GM13976 (cell line): ENCODE data around the gene KIF14.
A peak's percentile ranks its signal among the peaks of the same experiment; 100 is the strongest.
"Not testable (repeated sequence)": the region's sequence is repeated elsewhere in the genome, so short reads cannot be mapped to it uniquely, and the experiment has no call there.

Source experiments
- DNase-seq: peaks from one replicate; pipeline ENCODE4 v3.0.0; 2012; ENCODE audit warnings: low spot score
- CTCF ChIP-seq: IDR thresholded peaks from 2 replicates; pipeline ENCODE4 v1.5.1; 2012; ENCODE audit warnings: borderline replicate concordance, mild to moderate bottlenecking; ENCODE audit not compliant: insufficient read depth; ENCODE audit errors: extremely low read depth, missing control alignments, control extremely low read depth
- in situ Hi-C: fragments of 300-500 bp; cut with MboI; formaldehyde crosslinking; loops from one replicate; pipeline ENCODE4 v1.12.0; 2022; ENCODE audit warnings: low sequenced_read_pairs, mixed read lengths, inconsistent platforms; ENCODE audit not compliant: unreplicated experiment

Gene KIF14

GRCh38 chr1:200631375-200631774, 10.8 kb upstream of the KIF14 start:
- no peak for DNase-seq
- no peak for TF ChIP-seq CTCF
- in situ Hi-C loops: no loop called here

GRCh38 chr1:200630515-200630899, 10.0 kb upstream of the KIF14 start:
- in situ Hi-C loops: not testable (repeated sequence)

GRCh38 chr1:200629876-200630514, 9.4 kb upstream of the KIF14 start:
- in situ Hi-C loops: no loop called here
- no peak for TF ChIP-seq CTCF
- no peak for DNase-seq

More at GRCh38 chr1:200630515-200630899, 10.0 kb upstream of the KIF14 start:
- DNase-seq: not testable (repeated sequence)

GRCh38 chr1:200628223-200628881, 7.8 kb upstream of the KIF14 start:
- DNase-seq: peak; percentile 73
- in situ Hi-C loops: no loop called here
- TF ChIP-seq CTCF: no peak

- in situ Hi-C loops: no loop called here
- no peak for DNase-seq
- TF ChIP-seq CTCF: no peak
These were observed 7.1 kb upstream of the KIF14 start for GRCh38 chr1:200627575-200628222.

GRCh38 chr1:200626853-200627534, 6.4 kb upstream of the KIF14 start:
- no peak for TF ChIP-seq CTCF
- no peak for DNase-seq
- in situ Hi-C loops: no loop called here

- peak; percentile 57 for DNase-seq
- in situ Hi-C loops: no loop called here
- no peak for TF ChIP-seq CTCF
These were observed 4.9 kb upstream of the KIF14 start for GRCh38 chr1:200625381-200625824.
